Transverse colon (tissue), 4 donors: Measurements from ENCODE around the gene GFOD1. TPM values are rescaled to one million over a fixed set of nuclear protein-coding genes. Genes with fewer than 3 reads are reported as not detected.

ENCODE experiments used
- DNase-seq: peaks from one replicate; pipeline ENCODE4 v3.0.0-alpha.2; 2019
- H3K27ac ChIP-seq, 4 donors: fragments of 200-600 bp; sonication (generic); 2 replicates each; pipeline ENCODE4 v1.5.1; 2016 to 2018; ENCODE audit warnings: inconsistent platforms in 4 of 4
- H3K27me3 ChIP-seq: fragments of 200-600 bp; sonication (generic); 2 replicates; pipeline ENCODE4 v1.5.1; 2017; ENCODE audit warnings: inconsistent platforms
- H3K36me3 ChIP-seq, 4 donors: fragments of 200-600 bp; sonication (generic); 2 replicates each; pipeline ENCODE4 v1.5.1; 2017 to 2019; ENCODE audit warnings: inconsistent platforms in 4 of 4
- H3K4me1 ChIP-seq, 4 donors: fragments of 200-600 bp; sonication (generic); 2 replicates each; pipeline ENCODE4 v1.5.1; 2017 to 2020; ENCODE audit warnings: inconsistent platforms in 4 of 4
- H3K4me3 ChIP-seq, 4 donors: fragments of 200-600 bp; sonication (generic); 1 replicate in 1 of 4; 2 replicates in 3 of 4; pipeline versions ENCODE4 v1.5.1 to v1.6.1; 2017 to 2019; ENCODE audit warnings: inconsistent platforms in 4 of 4
- H3K9me3 ChIP-seq, 2 donors: fragments of 200-600 bp; sonication (generic); 2 replicates each; pipeline ENCODE4 v1.5.1; 2017 to 2019; ENCODE audit warnings: inconsistent platforms in 2 of 2
- CTCF ChIP-seq, 5 experiments: fragments of 200-600 bp in 3 of 5; fragments of 450-650 bp in 2 of 5; sonication (generic) in 3 of 5; IDR thresholded peaks; 1 replicate in 2 of 5; 2 replicates in 3 of 5; pipeline ENCODE4 v1.5.1; 2016 to 2017; ENCODE audit warnings: antibody characterized with exemption in 5 of 5, inconsistent platforms in 3 of 5, mild to moderate bottlenecking in 2 of 5, moderate library complexity in 1 of 5
- EP300 ChIP-seq: sonication (generic); formaldehyde crosslinking; IDR thresholded peaks from one replicate; pipeline ENCODE4 v1.6.1; 2017; ENCODE audit warnings: antibody characterized with exemption, low read depth
- POLR2A ChIP-seq: fragments of 450-650 bp; IDR thresholded peaks from one replicate; pipeline ENCODE4 v1.6.1; 2016; ENCODE audit warnings: antibody characterized with exemption, mild to moderate bottlenecking, moderate library complexity
- POLR2AphosphoS5 ChIP-seq, 3 donors: sonication (generic); formaldehyde crosslinking; IDR thresholded peaks; one replicate each; pipeline ENCODE4 v1.6.1; 2016; ENCODE audit warnings: antibody characterized with exemption in 3 of 3
- WGBS, 2 donors: methylation state at CpG; one replicate each; pipeline ENCODE4 v1.1.5; 2018; ENCODE audit warnings: low coverage in 1 of 2; 5-methylcytosine and 5-hydroxymethylcytosine counted together
- in situ Hi-C, 4 donors: fragments of 200-750 bp; cut with MboI; loops; one replicate each; pipeline versions ENCODE4 v1.15.0 to v1.15.1; 2017; ENCODE audit warnings: low sequenced_read_pairs in 3 of 4, low pct_ligation_motif_present in 1 of 4, low pct_unique_long_range_greater_than_20kb in 1 of 4
- intact Hi-C: fragments of 100-400 bp; cut with DNase I; formaldehyde crosslinking; loops from one replicate; pipeline ENCODE4 v1.15.1; 2023; ENCODE audit warnings: low total_unique reads
- total RNA-seq, 4 donors: library from RNA; depleted of rRNA; stranded (reverse); fragments of >200 nt; gene quantifications; one replicate each; pipeline ENCODE4 v1.1.0, GENCODE V29; 2016

Gene GFOD1
- total RNA-seq, 4 donors from 2014 or later, result 8.4 to 36.7 (median 19.9) TPM

GRCh38 chr6:13470238-13471140, 16.9 kb downstream of the GFOD1 start:
- Histone ChIP-seq H3K36me3 (no peaks in the 10 kb centered on the region), H3K9me3 (no peaks in the 10 kb centered on the region), H3K4me3 (no peak overlapping the region), H3K4me1 (peaks cover 6 to 31% (median 6%) of the 10 kb centered on the region in 4 donors), H3K27me3 (no peaks in the 10 kb centered on the region), H3K27ac (no peak overlapping the region)
- DNase-seq, result no peak
- TF ChIP-seq POLR2AphosphoS5 (IDR thresholded peaks at IDR 0.05) (no peak), POLR2A (no peak), EP300 (no peak), CTCF (IDR thresholded peaks at IDR 0.05) (no peak)
- 79 to 86% methylated on average over 6 to 10 of the region's 10 CpGs for WGBS, 2 donors
- intact Hi-C loops, result no loop called here
- in situ Hi-C loops, result no loop called here

- WGBS, 2 donors, result 67 to 100% methylated on average over 2 of the region's 2 CpGs
- H3K4me1 ChIP-seq, result peaks cover 6 to 31% (median 6%) of the 10 kb centered on the region in 4 donors
- intact Hi-C loops, result no loop called here
- no peaks in the 10 kb centered on the region for H3K27me3 ChIP-seq
- H3K4me3 ChIP-seq, result no peak overlapping the region
- H3K27ac ChIP-seq, result no peak overlapping the region
- in situ Hi-C loops, result no loop called here
- H3K9me3 ChIP-seq, result no peaks in the 10 kb centered on the region
- H3K36me3 ChIP-seq, result no peaks in the 10 kb centered on the region
- DNase-seq, result no peak
- TF ChIP-seq EP300 (no peak), CTCF (IDR thresholded peaks at IDR 0.05) (no peak), POLR2AphosphoS5 (IDR thresholded peaks at IDR 0.05) (no peak), POLR2A (no peak)
These were observed 17.7 kb downstream of the GFOD1 start for GRCh38 chr6:13469693-13470092.

- in situ Hi-C loops, result no loop called here
- peaks cover 6 to 27% (median 6%) of the 10 kb centered on the region in 4 donors for H3K4me1 ChIP-seq
- H3K27ac ChIP-seq, result no peak overlapping the region
- WGBS, 2 donors, result 91% methylated on average over 1 of the region's 1 CpG; no CpG with 5 or more reads in 1 of the 2 donors
- no peaks in the 10 kb centered on the region for H3K36me3 ChIP-seq
- no peaks in the 10 kb centered on the region for H3K9me3 ChIP-seq
- no peak for TF ChIP-seq POLR2AphosphoS5 (IDR thresholded peaks at IDR 0.05)
- intact Hi-C loops, result no loop called here
- H3K4me3 ChIP-seq, result no peak overlapping the region
- H3K27me3 ChIP-seq, result no peaks in the 10 kb centered on the region
- no peak for DNase-seq
These were observed 18.6 kb downstream of the GFOD1 start for GRCh38 chr6:13468839-13469238.

GRCh38 chr6:13467216-13467600, 20.2 kb downstream of the GFOD1 start:
- Histone ChIP-seq H3K27me3 (no peaks in the 10 kb centered on the region), H3K4me1 (peaks cover 6 to 34% (median 8%) of the 10 kb centered on the region in 4 donors), H3K36me3 (no peaks in the 10 kb centered on the region), H3K27ac (peak overlapping the region in 1 of 4 donors; percentile 2), H3K4me3 (no peak overlapping the region), H3K9me3 (no peaks in the 10 kb centered on the region)
- in situ Hi-C loops, result no loop called here
- TF ChIP-seq EP300, result no peak
- no peak for TF ChIP-seq POLR2A
- no peak for TF ChIP-seq POLR2AphosphoS5 (IDR thresholded peaks at IDR 0.05)
- TF ChIP-seq CTCF (IDR thresholded peaks at IDR 0.05), result no peak
- no peak for DNase-seq
- intact Hi-C loops, result no loop called here
- whole genome bisulfite sequencing, 2 donors, result 74 to 80% methylated on average over 3 of the region's 3 CpGs
